C4-2B (cell line): ENCODE results near the gene AK9.

Experiments
- CTCF ChIP-seq: fragments of 450-650 bp; conservative IDR thresholded peaks from 2 replicates; pipeline ENCODE4 v1.5.1; 2017; ENCODE audit warnings: mild to moderate bottlenecking
- ZFX ChIP-seq: fragments of 450-650 bp; IDR thresholded peaks from 2 replicates; pipeline ENCODE4 v1.6.1; 2017

DNA sequence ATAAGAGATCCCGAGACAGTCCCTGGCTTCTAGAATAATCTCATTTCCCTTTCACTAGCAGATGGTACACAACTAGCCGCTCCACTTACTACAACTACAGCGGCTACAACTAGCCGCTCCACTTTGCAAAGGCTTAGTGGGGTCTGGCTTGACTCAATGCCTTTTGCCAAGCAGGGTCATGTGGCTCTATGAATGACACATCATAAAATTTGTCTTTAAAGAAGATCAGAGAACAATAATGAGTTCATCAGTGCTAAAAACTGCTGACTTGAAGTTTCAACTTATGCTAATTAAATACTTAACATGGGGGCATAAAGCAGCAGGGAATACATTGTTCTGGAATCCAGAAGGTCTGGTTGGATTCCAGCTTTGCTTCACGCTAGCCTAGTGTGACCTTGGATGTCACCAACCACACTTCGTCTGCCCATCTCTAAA lies 233.4 kb downstream of the AK9 start:
- TF ChIP-seq CTCF, result no peak
- no peak for TF ChIP-seq ZFX
